ENCODE measurements around the gene SMC5. TPM values are rescaled to one million over a fixed set of nuclear protein-coding genes. Genes with fewer than 3 reads are reported as not detected.

Gene SMC5
- total and polyA plus RNA-seq, 4 donors, result 5.6 to 70.8 (median 10.3) TPM

DNA sequence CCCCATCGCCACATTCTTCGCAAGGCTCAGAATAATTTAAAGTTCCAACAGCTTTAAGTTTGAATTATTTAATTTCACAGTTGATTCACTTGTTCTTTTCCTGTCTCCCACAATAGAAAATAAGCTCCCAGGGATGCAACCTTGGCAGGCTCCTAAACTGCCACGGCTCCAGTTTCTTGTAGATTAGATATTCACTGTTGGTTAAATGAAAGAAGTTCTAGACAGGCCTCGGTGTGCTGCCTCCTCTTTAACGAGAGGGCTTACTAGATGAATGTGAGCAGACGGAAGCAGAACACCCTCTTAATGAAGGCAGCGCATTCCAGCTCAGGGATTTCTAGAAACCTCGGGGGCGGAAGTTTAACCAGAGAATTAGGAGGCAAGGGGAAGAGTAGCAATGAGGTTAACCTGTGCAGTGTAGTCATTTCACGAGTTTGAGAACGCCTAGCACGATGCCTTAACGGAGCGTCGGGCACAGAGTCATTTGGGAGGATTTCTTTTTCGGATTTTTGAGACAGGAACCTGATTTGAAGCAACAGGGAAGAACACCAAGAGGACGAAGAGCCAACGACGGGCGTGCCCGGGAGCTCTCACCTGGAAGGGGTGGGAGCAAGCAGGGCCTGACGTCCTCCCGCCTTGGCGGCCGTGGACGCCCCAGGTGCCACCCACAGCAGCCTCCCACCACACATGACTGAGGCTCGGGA is 637 bp upstream of the SMC5 start:
- DNase-seq (ENCODE audit: low spot score), result peak; percentile 66
- Histone ChIP-seq H3K36me3 (ENCODE audit: control insufficient read depth in 4 of 4, insufficient read depth in 3 of 4, low read depth in 1 of 4, low read length in 3 of 4) (no peaks in the 10 kb centered on the region), H3K27me3 (ENCODE audit: control insufficient read depth in 4 of 4, insufficient read depth in 4 of 4, low read length in 3 of 4) (no peaks in the 10 kb centered on the region), H3K27ac (ENCODE audit: low read depth in 1 of 2, low read length in 2 of 2) (peak overlapping the region; percentile 88 to 97), H3K9me3 (ENCODE audit: control insufficient read depth in 4 of 4, low read length in 3 of 4) (no peaks in the 10 kb centered on the region), H3K4me1 (ENCODE audit: control insufficient read depth in 4 of 4, insufficient read depth in 4 of 4, low read length in 3 of 4) (peaks cover 8 to 45% (median 30%) of the 10 kb centered on the region in 4 donors), H3K4me3 (ENCODE audit: low read depth in 1 of 3, low read length in 3 of 3) (peak overlapping the region; percentile 29 to 74 (median 74)), H3K9ac (ENCODE audit: low read depth in 1 of 2, low read length in 2 of 2) (peak overlapping the region; percentile 85)
- TF ChIP-seq SP1 (IDR thresholded peaks at IDR 0.05), result no peak
- TF ChIP-seq, protein P1, sequence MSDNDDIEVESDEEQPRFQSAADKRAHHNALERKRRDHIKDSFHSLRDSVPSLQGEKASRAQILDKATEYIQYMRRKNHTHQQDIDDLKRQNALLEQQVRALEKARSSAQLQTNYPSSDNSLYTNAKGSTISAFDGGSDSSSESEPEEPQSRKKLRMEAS (IDR thresholded peaks at IDR 0.05), result peak; percentile 33
- TF ChIP-seq RAD21 (IDR thresholded peaks at IDR 0.05), result no peak
- peak in 1 of 2 donors; percentile 12 for TF ChIP-seq RXRA (IDR thresholded peaks at IDR 0.05)
- TF ChIP-seq, protein P2, sequence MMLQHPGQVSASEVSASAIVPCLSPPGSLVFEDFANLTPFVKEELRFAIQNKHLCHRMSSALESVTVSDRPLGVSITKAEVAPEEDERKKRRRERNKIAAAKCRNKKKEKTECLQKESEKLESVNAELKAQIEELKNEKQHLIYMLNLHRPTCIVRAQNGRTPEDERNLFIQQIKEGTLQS (IDR thresholded peaks at IDR 0.05), result no peak
- peak; percentile 17 for TF ChIP-seq TAF1 (conservative IDR thresholded peaks at IDR 0.05)
- no peak for TF ChIP-seq FOXA1 (IDR thresholded peaks at IDR 0.05)
- no peak for TF ChIP-seq FOXA2 (IDR thresholded peaks at IDR 0.05)
- TF ChIP-seq JUND (IDR thresholded peaks at IDR 0.05), result no peak
- TF ChIP-seq, protein P3, sequence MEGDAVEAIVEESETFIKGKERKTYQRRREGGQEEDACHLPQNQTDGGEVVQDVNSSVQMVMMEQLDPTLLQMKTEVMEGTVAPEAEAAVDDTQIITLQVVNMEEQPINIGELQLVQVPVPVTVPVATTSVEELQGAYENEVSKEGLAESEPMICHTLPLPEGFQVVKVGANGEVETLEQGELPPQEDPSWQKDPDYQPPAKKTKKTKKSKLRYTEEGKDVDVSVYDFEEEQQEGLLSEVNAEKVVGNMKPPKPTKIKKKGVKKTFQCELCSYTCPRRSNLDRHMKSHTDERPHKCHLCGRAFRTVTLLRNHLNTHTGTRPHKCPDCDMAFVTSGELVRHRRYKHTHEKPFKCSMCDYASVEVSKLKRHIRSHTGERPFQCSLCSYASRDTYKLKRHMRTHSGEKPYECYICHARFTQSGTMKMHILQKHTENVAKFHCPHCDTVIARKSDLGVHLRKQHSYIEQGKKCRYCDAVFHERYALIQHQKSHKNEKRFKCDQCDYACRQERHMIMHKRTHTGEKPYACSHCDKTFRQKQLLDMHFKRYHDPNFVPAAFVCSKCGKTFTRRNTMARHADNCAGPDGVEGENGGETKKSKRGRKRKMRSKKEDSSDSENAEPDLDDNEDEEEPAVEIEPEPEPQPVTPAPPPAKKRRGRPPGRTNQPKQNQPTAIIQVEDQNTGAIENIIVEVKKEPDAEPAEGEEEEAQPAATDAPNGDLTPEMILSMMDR (IDR thresholded peaks at IDR 0.05; ENCODE audit: low read depth, low read length, missing input control), result no peak
- no peak for TF ChIP-seq HNF4A (conservative IDR thresholded peaks at IDR 0.05)
- TF ChIP-seq NR2F2 (IDR thresholded peaks at IDR 0.05), result no peak
- no peak for TF ChIP-seq HNF4G (IDR thresholded peaks at IDR 0.05)
- 4% methylated on average over 27 of the region's 27 CpGs for WGBS

DNA sequence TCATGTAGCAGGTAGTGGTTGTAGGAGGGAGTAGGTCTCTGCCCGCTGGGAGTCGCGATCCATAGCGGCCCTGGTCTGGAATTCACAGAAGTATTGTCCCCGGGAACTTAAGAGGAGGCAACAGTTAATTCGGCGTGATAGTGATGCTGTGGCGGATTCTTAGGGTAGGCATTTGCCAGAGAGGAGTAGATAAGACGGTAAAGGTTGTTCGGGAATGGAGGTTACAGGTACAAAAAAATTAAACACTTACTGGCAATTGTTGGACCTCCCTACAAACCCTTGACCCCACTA is 679 bp downstream of the SMC5 start:
- WGBS, result under 1% methylated on average over 10 of the region's 10 CpGs
- H3K27ac ChIP-seq (ENCODE audit: low read depth in 1 of 2, low read length in 2 of 2), result peak overlapping the region; percentile 88 to 97
- H3K36me3 ChIP-seq (ENCODE audit: control insufficient read depth in 4 of 4, insufficient read depth in 3 of 4, low read depth in 1 of 4, low read length in 3 of 4), result peaks cover 0 to 3% (median under 1%) of the 10 kb centered on the region in 4 donors
- H3K4me3 ChIP-seq (ENCODE audit: low read depth in 1 of 3, low read length in 3 of 3), result peak overlapping the region; percentile 74 to 75 (median 74)
- H3K9me3 ChIP-seq (ENCODE audit: control insufficient read depth in 4 of 4, low read length in 3 of 4), result no peaks in the 10 kb centered on the region
- no peak for DNase-seq (ENCODE audit: low spot score)
- H3K4me1 ChIP-seq (ENCODE audit: control insufficient read depth in 4 of 4, insufficient read depth in 4 of 4, low read length in 3 of 4), result peaks cover 8 to 45% (median 30%) of the 10 kb centered on the region in 4 donors
- H3K9ac ChIP-seq (ENCODE audit: low read depth in 1 of 2, low read length in 2 of 2), result peak overlapping the region; percentile 85 to 87
- TF ChIP-seq RXRA (IDR thresholded peaks at IDR 0.05) (no peak), HNF4A (conservative IDR thresholded peaks at IDR 0.05) (no peak), SP1 (IDR thresholded peaks at IDR 0.05) (no peak), TAF1 (conservative IDR thresholded peaks at IDR 0.05) (no peak), EGR1 (IDR thresholded peaks at IDR 0.05; ENCODE audit: low read depth in 2 of 2) (peak in 1 of 2 donors; percentile 12)
- no peaks in the 10 kb centered on the region for H3K27me3 ChIP-seq (ENCODE audit: control insufficient read depth in 4 of 4, insufficient read depth in 4 of 4, low read length in 3 of 4)

DNA sequence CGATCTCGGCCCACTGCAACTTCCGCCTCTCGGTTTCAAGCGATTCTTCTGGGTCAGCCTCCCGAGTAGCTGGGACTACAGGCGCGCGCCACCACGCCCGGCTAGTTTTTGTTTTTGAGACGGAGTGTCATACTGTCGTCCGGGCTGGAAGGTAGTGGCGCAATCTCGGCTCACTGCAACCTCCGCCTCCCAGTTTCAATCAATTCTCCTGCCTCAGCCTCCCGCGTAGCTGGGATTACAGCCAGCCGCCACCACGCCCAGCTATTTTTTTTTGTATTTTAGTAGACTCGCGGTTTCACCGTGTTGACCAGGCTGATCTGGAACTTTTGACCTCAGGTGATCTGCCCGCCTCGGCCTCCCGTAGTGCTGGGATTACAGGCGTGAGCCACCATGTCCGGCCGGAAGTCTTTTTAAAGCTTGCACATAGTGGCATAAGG is 1.2 kb downstream of the SMC5 start:
- no peak overlapping the region for H3K27ac ChIP-seq (ENCODE audit: low read depth in 1 of 2, low read length in 2 of 2)
- no peak overlapping the region for H3K9ac ChIP-seq (ENCODE audit: low read depth in 1 of 2, low read length in 2 of 2)
- WGBS, result 79% methylated on average over 30 of the region's 30 CpGs
- H3K4me1 ChIP-seq (ENCODE audit: control insufficient read depth in 4 of 4, insufficient read depth in 4 of 4, low read length in 3 of 4), result peaks cover 8 to 41% (median 30%) of the 10 kb centered on the region in 4 donors
- TF ChIP-seq, protein P2 (IDR thresholded peaks at IDR 0.05), result no peak
- TF ChIP-seq FOXA1 (IDR thresholded peaks at IDR 0.05) (no peak), HNF4G (IDR thresholded peaks at IDR 0.05) (no peak), SP1 (IDR thresholded peaks at IDR 0.05) (no peak), FOXA2 (IDR thresholded peaks at IDR 0.05) (no peak), NR2F2 (IDR thresholded peaks at IDR 0.05) (no peak), GABPA (IDR thresholded peaks at IDR 0.05 in 1 of 2, conservative IDR thresholded peaks at IDR 0.05 in 1 of 2) (no peak), RAD21 (IDR thresholded peaks at IDR 0.05) (no peak)
- TF ChIP-seq, protein P4, sequence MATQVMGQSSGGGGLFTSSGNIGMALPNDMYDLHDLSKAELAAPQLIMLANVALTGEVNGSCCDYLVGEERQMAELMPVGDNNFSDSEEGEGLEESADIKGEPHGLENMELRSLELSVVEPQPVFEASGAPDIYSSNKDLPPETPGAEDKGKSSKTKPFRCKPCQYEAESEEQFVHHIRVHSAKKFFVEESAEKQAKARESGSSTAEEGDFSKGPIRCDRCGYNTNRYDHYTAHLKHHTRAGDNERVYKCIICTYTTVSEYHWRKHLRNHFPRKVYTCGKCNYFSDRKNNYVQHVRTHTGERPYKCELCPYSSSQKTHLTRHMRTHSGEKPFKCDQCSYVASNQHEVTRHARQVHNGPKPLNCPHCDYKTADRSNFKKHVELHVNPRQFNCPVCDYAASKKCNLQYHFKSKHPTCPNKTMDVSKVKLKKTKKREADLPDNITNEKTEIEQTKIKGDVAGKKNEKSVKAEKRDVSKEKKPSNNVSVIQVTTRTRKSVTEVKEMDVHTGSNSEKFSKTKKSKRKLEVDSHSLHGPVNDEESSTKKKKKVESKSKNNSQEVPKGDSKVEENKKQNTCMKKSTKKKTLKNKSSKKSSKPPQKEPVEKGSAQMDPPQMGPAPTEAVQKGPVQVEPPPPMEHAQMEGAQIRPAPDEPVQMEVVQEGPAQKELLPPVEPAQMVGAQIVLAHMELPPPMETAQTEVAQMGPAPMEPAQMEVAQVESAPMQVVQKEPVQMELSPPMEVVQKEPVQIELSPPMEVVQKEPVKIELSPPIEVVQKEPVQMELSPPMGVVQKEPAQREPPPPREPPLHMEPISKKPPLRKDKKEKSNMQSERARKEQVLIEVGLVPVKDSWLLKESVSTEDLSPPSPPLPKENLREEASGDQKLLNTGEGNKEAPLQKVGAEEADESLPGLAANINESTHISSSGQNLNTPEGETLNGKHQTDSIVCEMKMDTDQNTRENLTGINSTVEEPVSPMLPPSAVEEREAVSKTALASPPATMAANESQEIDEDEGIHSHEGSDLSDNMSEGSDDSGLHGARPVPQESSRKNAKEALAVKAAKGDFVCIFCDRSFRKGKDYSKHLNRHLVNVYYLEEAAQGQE (IDR thresholded peaks at IDR 0.05), result no peak
- TF ChIP-seq, protein P3 (IDR thresholded peaks at IDR 0.05; ENCODE audit: low read depth, low read length, missing input control), result no peak
- peaks cover 0 to 8% (median 6%) of the 10 kb centered on the region in 4 donors for H3K36me3 ChIP-seq (ENCODE audit: control insufficient read depth in 4 of 4, insufficient read depth in 3 of 4, low read depth in 1 of 4, low read length in 3 of 4)
- no peak for DNase-seq (ENCODE audit: low spot score)
- no peaks in the 10 kb centered on the region for H3K27me3 ChIP-seq (ENCODE audit: control insufficient read depth in 4 of 4, insufficient read depth in 4 of 4, low read length in 3 of 4)
- no peaks in the 10 kb centered on the region for H3K9me3 ChIP-seq (ENCODE audit: control insufficient read depth in 4 of 4, low read length in 3 of 4)
- peak overlapping the region; percentile 74 to 75 (median 74) for H3K4me3 ChIP-seq (ENCODE audit: low read depth in 1 of 3, low read length in 3 of 3)

Data from liver (tissue), 9 donors.